GM12873 (cell line): ENCODE measurements around the gene NLRC3.

ENCODE experiments used
- TF ChIP-seq, protein P1 (sequence below): IDR thresholded peaks from 2 replicates; pipeline ENCODE4 v1.5.1; 2012; ENCODE audit warnings: low read depth, mild to moderate bottlenecking, moderate library complexity, low read length, control low read depth; ENCODE audit not compliant: insufficient read depth; ENCODE audit errors: missing control alignments

The NLRC3 gene

GRCh38 chr16:3611146-3611975 lies 34.2 kb upstream of the NLRC3 start, which contains the start of gene SLX4:
Gene SLX4, minus strand, starts transcription at chr16:3611606. Its CDS starts 2,642 bp downstream, at chr16:3608964.
- TF ChIP-seq, protein P1, sequence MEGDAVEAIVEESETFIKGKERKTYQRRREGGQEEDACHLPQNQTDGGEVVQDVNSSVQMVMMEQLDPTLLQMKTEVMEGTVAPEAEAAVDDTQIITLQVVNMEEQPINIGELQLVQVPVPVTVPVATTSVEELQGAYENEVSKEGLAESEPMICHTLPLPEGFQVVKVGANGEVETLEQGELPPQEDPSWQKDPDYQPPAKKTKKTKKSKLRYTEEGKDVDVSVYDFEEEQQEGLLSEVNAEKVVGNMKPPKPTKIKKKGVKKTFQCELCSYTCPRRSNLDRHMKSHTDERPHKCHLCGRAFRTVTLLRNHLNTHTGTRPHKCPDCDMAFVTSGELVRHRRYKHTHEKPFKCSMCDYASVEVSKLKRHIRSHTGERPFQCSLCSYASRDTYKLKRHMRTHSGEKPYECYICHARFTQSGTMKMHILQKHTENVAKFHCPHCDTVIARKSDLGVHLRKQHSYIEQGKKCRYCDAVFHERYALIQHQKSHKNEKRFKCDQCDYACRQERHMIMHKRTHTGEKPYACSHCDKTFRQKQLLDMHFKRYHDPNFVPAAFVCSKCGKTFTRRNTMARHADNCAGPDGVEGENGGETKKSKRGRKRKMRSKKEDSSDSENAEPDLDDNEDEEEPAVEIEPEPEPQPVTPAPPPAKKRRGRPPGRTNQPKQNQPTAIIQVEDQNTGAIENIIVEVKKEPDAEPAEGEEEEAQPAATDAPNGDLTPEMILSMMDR, result no peak

- TF ChIP-seq, protein P1, result no peak
Measured at GRCh38 chr16:3610698-3611145, 33.5 kb upstream of the NLRC3 start.

DNA sequence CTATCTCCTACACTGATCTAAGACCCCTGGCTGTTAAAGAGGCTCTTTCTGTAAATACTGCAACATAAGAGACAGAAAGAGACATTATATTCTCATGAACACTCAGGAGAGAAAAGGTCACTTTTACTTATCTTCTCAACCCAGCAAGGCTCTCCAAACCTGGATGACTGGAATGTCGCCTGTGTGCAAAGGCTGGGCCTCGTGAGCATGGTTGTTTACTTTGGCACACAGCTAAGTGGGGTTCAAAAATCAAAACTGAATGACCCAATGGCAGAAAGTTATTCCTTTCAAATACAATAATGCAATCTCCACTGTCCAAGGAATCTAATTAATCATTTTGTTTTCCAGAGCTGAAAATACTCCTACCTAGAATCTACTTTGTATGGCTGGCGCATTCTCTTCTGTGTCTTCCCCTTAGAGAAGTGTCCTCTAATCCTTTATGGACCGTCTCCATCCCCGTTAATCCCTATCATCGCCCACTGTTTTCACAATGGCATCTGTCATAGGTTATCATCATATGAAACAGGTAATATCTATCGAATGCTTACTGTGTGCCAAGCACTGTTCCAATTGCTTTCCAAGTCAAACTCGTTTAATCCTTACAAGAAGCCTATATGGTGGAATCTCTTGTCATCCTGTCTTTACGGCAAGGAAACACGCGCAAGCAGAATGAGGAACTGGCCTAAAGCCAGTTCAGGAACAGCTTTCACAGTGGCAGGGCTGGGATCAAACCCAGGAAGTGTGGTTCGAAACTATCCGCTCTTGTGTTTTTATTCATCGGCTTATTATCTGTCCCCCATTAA lies 32.9 kb upstream of the NLRC3 start:
- TF ChIP-seq, protein P1, result no peak

- TF ChIP-seq, protein P1, result no peak
Measured at GRCh38 chr16:3608069-3608468, 30.9 kb upstream of the NLRC3 start.

- TF ChIP-seq, protein P1, result no peak
Measured at GRCh38 chr16:3607634-3608033, 30.4 kb upstream of the NLRC3 start.

GRCh38 chr16:3607161-3607560 lies 30.0 kb upstream of the NLRC3 start:
- TF ChIP-seq, protein P1, result no peak

- TF ChIP-seq, protein P1, result no peak
Measured at GRCh38 chr16:3606441-3606840, 29.2 kb upstream of the NLRC3 start.
